ENCODE data around the gene VPS25.
A peak's percentile ranks its signal among the peaks of the same experiment; 100 is the strongest.
"Not testable (repeated sequence)": the region's sequence is repeated elsewhere in the genome, so short reads cannot be mapped to it uniquely, and the experiment has no call there.

Gene VPS25

GRCh38 chr17:42773290-42774035 lies at the start of gene VPS25:
Gene VPS25 (plus strand): TSS chr17:42773449. CDS start chr17:42773476, 27 bp downstream.
- peak; percentile 88 for DNase-seq

GRCh38 chr17:42723636-42724035 lies 49.6 kb upstream of the VPS25 start:
- DNase-seq, result no peak

- DNase-seq, result no peak
Measured at GRCh38 chr17:42725143-42725542, 48.1 kb upstream of the VPS25 start.

GRCh38 chr17:42740699-42741098 lies 32.5 kb upstream of the VPS25 start:
- no peak for DNase-seq

GRCh38 chr17:42742916-42743315 lies 30.3 kb upstream of the VPS25 start:
- DNase-seq, result not testable (repeated sequence)

- DNase-seq, result no peak
Measured at GRCh38 chr17:42743595-42744282, 29.5 kb upstream of the VPS25 start.

- peak; percentile 85 for DNase-seq
Measured at GRCh38 chr17:42744283-42744805, 28.9 kb upstream of the VPS25 start.

- DNase-seq, result peak; percentile 92
Measured at GRCh38 chr17:42744806-42745617, 28.2 kb upstream of the VPS25 start, which contains the start of gene EZH1. Gene EZH1 (minus strand): TSS chr17:42745040. CDS start chr17:42728941, 16,099 bp downstream.

- no peak for DNase-seq
Measured at GRCh38 chr17:42748202-42748907, 24.9 kb upstream of the VPS25 start.

GRCh38 chr17:42748908-42749798 lies 24.1 kb upstream of the VPS25 start:
- no peak for DNase-seq

GRCh38 chr17:42750739-42751344 lies 22.4 kb upstream of the VPS25 start:
- no peak for DNase-seq

- no peak for DNase-seq
Measured at GRCh38 chr17:42751628-42752027, 21.6 kb upstream of the VPS25 start.

GRCh38 chr17:42754782-42755181 lies 18.5 kb upstream of the VPS25 start:
- no peak for DNase-seq

- DNase-seq, result no peak
Measured at GRCh38 chr17:42759982-42760651, 13.1 kb upstream of the VPS25 start.

GRCh38 chr17:42760652-42761581 lies 12.3 kb upstream of the VPS25 start, which contains the start of gene RAMP2:
Gene RAMP2 (plus strand): TSS chr17:42761227. CDS start chr17:42761262, 35 bp downstream.
- DNase-seq, result peak; percentile 39

- no peak for DNase-seq
Measured at GRCh38 chr17:42761638-42762037, 11.6 kb upstream of the VPS25 start.

GRCh38 chr17:42766124-42766523 lies 7.1 kb upstream of the VPS25 start:
- DNase-seq, result no peak

GRCh38 chr17:42767512-42767911 lies 5.7 kb upstream of the VPS25 start:
- DNase-seq, result no peak

- DNase-seq, result not testable (repeated sequence)
Measured at GRCh38 chr17:42768006-42768405, 5.2 kb upstream of the VPS25 start.
